HG03521 (cell line): ENCODE data around the gene GALNT17.

ENCODE experiments used
- ATAC-seq: cut with Tn5 transposase; IDR thresholded peaks from one replicate; pipeline ENCODE4 v1.9.1; 2021; ENCODE audit warnings: mild to moderate bottlenecking, moderate library complexity; ENCODE audit not compliant: unreplicated experiment

GALNT17 gene

DNA sequence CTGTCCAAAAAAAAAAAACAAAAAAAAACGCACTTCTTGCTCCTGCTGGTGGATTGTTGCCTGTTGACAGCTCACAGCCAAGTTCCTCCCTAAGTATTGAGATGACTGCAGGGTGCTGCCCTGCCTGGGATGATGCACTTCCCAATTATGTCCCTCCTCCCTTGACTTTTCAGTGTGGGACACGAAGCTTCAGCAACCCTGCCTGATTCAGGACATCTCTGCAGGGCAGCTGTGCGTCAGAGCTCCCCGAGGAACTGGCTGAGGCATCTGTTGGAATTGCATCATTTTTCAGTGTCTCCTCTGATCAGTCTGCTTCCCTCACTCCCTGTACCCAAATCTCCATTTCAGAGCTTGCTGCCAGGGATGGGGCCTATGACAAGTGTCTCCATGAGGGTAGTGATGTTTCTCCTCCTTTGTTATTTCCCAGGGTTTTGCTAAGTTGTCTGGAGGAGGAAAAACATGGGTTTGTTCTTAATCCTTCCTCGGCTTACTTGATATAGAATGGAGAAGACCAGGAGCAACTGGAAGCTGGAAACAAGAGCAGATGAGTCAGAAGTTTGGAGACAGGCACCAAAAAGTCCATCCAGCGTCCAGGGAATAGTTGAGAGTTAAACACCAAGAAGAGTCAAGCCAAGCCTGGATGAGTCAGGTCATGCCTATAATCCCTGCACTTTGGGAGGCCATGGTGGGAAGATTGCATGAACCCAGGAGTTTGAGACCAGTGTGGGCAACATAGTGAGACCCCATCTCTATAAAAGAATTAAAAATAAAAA lies 355.1 kb downstream of the GALNT17 start:
- no peak for ATAC-seq

GRCh38 chr7:71488308-71488707 lies 356.4 kb downstream of the GALNT17 start:
- no peak for ATAC-seq

- ATAC-seq, result no peak
Observed at GRCh38 chr7:71491336-71491735, 359.4 kb downstream of the GALNT17 start.

GRCh38 chr7:71495828-71496227 lies 363.9 kb downstream of the GALNT17 start:
- no peak for ATAC-seq

DNA sequence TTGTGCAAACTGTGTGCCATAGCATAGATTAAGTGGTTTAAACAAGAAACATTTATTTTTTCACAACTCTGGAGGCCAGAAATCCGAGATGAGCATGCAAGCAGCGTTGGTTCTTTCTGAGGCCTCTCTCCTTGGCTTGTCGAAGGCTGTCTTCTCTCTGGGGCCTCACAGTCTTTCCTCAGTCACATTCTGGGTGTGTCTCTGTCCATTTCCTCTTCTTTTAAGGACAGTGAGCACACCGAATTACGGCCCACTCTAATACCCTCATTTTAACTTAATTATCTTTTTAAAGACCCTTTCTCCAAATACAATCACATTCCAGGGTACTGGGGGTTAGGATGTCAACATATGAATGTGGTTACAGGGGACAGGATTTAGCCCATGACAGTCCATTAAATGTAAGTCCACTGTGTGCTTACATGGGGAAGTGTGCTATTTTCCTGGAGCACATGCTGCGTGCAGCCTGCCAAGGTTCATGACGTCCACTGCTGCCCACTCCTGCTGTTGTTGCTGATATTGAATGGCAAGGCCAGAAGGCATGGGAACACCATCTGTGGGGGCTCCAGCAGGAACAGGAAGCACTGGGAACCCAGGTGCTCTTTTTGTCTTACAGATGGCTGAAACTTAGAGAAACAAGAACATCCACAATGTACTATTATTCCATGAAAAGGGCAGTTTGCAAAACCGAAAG lies 365.5 kb downstream of the GALNT17 start:
- no peak for ATAC-seq

GRCh38 chr7:71498381-71498780 lies 366.4 kb downstream of the GALNT17 start:
- no peak for ATAC-seq

- ATAC-seq, result no peak
Observed at GRCh38 chr7:71504697-71505441, 372.9 kb downstream of the GALNT17 start.

DNA sequence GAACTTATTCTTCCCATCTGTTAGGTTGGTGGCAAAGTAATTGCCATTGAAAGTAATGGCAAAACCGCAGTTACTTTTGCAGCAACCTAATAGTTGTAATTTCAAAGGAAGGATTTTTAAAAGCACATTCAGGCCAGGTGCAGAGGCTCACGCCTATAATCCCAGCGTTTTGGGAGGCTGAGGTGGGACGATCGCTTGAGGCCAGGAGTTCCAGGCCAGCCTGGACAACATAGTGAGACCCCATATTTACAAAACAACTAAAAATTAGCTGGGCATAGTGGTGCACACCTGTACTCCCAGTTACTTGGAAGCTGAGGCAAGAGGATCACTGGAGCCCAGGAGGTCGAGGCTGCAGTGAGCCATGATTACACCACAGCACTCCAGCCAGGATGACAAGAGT lies 374.9 kb downstream of the GALNT17 start:
- no peak for ATAC-seq

DNA sequence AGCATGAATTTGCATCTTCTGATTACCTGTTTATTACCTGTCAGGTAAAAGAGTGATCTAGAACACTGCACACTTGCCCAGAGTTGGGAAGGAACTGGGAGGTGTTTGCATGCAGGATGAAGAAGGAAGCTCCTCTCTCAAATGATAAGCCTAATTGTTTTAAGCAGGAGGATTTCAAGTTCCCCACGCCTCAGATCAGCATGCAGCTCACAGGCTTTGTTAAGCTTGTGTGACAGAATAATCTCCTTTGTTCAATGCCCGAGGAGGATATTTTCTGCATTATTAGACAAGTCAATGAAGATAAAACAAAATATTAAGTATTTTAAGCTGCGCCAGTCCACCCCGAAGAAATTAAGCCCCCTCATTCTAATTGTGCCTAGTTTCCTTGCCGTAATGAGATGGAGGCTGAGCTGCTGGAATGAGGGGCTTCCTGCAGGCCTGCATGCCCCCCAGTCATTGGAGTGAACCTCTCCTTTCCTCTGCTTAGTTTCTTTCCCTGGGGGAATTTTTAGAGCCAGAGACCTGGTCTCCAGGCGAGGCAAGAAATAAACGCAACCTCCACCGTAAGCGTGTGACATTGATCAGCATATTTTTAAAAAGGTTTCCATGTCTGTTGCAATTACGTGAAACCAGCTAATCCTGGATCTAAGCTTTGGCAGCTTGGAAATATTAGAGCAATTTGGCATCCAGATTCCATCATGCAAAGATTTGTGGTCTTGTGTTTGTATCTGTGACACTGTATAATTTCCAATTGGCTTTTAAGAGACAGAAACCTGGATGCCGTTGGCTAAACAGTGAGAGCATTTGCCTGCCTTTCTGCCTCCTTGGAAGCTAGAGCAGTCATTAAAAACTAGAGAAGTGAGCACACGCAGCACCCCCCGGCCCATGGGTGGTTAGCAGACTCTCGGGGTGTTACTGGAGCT lies 376.0 kb downstream of the GALNT17 start:
- ATAC-seq, result no peak

DNA sequence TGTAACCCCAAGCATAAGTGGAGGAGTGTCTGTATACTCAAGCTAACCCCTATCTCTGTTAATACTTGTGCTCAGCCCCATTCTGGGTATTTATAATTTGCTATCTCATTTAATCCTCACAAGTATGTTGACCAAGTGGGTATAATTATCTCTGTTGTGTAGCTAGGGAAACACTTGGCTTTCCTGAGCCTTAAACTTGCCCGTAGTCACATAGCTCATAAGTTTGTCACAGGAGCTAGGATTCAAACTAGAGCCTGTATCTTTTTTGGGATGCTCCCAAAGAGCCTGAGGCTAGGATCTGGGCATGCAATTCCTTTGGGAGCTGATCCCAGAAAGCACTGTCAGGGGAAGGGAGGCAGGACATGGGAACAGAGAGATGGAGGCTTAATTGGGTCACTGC lies 377.4 kb downstream of the GALNT17 start:
- no peak for ATAC-seq

- ATAC-seq, result no peak
Observed at GRCh38 chr7:71511361-71511807, 379.4 kb downstream of the GALNT17 start.

DNA sequence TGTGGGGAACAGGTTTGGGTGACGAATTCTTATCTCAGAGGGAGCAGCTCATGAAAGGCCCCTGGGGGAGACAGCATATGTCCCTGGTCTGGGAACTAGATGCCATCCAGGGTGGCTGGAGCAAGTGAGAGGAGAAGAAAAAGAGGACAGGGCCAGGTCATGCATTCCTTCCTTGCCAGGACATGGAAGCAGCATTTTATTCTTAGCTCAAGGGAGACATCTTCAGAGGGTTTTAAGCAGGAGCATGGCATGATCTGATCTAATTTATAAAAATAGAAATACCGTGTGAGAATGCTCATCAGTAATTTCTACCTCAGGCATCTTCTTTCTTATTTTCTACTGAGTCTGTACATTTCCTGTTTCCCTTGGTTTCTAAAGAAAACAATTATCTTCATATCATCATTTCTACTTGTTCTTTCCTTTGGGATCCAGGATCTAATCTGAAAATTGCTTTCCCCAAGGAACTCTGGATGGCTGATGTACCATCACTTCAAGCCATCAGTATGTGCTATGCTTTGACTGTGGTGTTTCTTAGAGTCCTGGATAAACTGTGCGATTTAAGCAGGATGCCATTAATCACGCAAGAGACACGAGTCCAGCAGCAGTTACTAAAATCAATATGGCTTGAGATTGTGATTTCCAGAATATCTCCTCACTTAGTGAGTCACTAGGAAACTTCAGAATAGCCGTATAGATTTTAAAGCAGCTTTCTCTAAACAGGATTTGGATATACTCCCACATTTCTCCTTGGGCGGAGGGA lies 386.2 kb downstream of the GALNT17 start:
- ATAC-seq, result no peak

- ATAC-seq, result no peak
Observed at GRCh38 chr7:71518880-71519279, 386.9 kb downstream of the GALNT17 start.

GRCh38 chr7:71521506-71521905 lies 389.6 kb downstream of the GALNT17 start:
- ATAC-seq, result no peak

GRCh38 chr7:71526106-71526505 lies 394.2 kb downstream of the GALNT17 start:
- no peak for ATAC-seq

DNA sequence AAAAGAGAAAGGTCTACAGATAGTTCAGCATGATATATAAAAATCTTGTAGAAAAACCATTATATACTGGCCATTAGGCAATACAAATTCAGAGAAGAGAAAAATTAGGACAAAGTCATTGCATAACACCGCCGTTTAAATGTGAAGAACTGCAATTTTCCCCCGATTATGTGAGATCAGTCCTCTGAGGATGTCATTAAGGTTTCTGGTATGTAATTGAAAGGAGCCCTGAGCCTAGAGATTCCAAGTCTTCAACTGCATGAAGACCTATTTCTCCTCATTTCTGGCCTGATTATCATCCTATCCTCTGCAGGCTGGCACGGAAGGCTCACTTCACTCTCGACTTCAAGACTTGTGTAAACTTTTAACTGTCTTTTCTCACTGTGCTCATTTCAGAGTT lies 395.3 kb downstream of the GALNT17 start:
- no peak for ATAC-seq

GRCh38 chr7:71535616-71536015 lies 403.7 kb downstream of the GALNT17 start:
- ATAC-seq, result no peak

GRCh38 chr7:71538210-71538609 lies 406.3 kb downstream of the GALNT17 start:
- no peak for ATAC-seq

DNA sequence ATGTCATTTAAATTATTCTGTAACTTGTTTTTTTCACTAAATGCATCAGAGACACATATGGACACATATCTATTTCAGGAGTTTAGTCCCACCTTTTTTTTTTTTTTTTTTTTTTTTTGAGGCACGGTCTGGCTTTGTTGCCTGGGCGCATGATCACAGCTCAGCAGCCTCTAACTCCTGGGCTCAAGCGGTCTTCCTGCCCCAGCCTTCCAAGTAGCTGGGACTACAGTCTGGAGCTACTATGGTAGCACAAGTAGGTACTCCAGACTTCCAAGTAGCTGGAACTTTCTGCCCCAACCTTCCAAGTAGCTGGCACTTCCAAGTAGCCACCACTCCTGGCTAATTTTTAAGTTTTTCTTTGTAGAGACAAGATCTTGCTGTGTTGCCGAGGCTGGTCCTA lies 407.7 kb downstream of the GALNT17 start:
- ATAC-seq, result no peak
